Stimulated activated CD4-positive, alpha-beta T cell treated with anti-CD3 and anti-CD28 coated beads, Interleukin-2, amount 100 ng/mL, for 48 hours (primary cell): ENCODE results near the gene PRX.
A peak's percentile ranks its signal among the peaks of the same experiment; 100 is the strongest.

Source experiments
- DNase-seq, 2 donors: peaks; one replicate each; pipeline ENCODE4 v3.0.0-alpha.2; 2020

Gene PRX

GRCh38 chr19:40363069-40363468 lies 50.1 kb downstream of the PRX start:
- DNase-seq = no peak

- DNase-seq = no peak
These were observed 51.0 kb downstream of the PRX start for GRCh38 chr19:40362160-40362559.

- DNase-seq = no peak
These were observed 52.4 kb downstream of the PRX start for GRCh38 chr19:40360708-40361241.

- no peak for DNase-seq
These were observed 53.0 kb downstream of the PRX start for GRCh38 chr19:40360020-40360707.

- DNase-seq = no peak
These were observed 54.4 kb downstream of the PRX start for GRCh38 chr19:40358773-40359172.

- DNase-seq = no peak
These were observed 55.5 kb downstream of the PRX start for GRCh38 chr19:40357640-40358039.

- DNase-seq = no peak
These were observed 56.2 kb downstream of the PRX start for GRCh38 chr19:40356681-40357595.

GRCh38 chr19:40355975-40356680 lies 57.0 kb downstream of the PRX start:
- no peak for DNase-seq

- peak in 1 of 2 donors; percentile 6 for DNase-seq
These were observed 64.1 kb downstream of the PRX start for GRCh38 chr19:40348961-40349507.

- peak; percentile 96 for DNase-seq
These were observed 64.9 kb downstream of the PRX start, which contains the start of the genes C19orf47 and PLD3 for GRCh38 chr19:40348125-40348913. C19orf47 (minus strand) TSS chr19:40348397; CDS start chr19:40341857, 6,540 bp downstream. PLD3 (plus strand) TSS chr19:40348695; CDS start chr19:40366484, 17,789 bp downstream.

GRCh38 chr19:40344422-40344821 lies 68.8 kb downstream of the PRX start:
- DNase-seq = no peak
